NT2/D1 (cell line): ENCODE measurements around the gene LAG3.

Experiments used
- SUZ12 ChIP-seq: IDR thresholded peaks from 2 replicates; pipeline ENCODE4 v1.6.1; 2011; ENCODE audit not compliant: insufficient read length, insufficient read depth; ENCODE audit errors: extremely low read depth
- YY1 ChIP-seq: IDR thresholded peaks from 2 replicates; pipeline ENCODE4 v1.6.1; 2011; ENCODE audit not compliant: insufficient read length, insufficient read depth
- ZNF274 ChIP-seq: IDR thresholded peaks from 2 replicates; pipeline ENCODE4 v1.6.1; 2011; ENCODE audit warnings: mild to moderate bottlenecking, low read depth, low read length

DNA sequence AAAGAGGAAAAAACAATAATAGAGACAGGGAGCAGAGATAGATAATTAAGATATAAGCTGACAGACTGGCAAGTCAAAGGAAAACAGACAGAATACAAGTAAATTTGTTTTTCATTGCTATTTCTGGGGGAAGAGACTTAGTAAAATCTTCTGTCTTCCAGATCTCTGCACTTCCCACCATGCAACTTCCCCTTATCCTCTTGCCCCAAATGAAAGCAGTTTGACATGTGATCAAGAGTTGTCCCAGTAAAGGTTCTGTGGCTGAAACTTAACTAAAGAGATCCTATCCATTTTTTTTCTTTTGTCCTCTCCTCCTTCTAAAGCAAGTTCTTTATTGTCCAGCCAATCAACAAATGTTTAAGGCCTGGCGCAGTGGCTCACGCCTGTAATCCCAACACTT lies 17.9 kb upstream of the LAG3 start:
- no peak for TF ChIP-seq YY1
- TF ChIP-seq SUZ12 = no peak
- TF ChIP-seq ZNF274 = no peak
